T-helper 22 cell (primary cell): Measurements from ENCODE around the gene GRAP2.

Source experiments
- DNase-seq: peaks from one replicate; pipeline ENCODE4 v3.0.0-alpha.2; 2020; ENCODE audit warnings: low read depth

The GRAP2 gene

GRCh38 chr22:40015358-40015976 is 114.6 kb downstream of the GRAP2 start:
- DNase-seq: no peak

GRCh38 chr22:40018051-40018450 is 117.2 kb downstream of the GRAP2 start:
- DNase-seq: no peak

DNA sequence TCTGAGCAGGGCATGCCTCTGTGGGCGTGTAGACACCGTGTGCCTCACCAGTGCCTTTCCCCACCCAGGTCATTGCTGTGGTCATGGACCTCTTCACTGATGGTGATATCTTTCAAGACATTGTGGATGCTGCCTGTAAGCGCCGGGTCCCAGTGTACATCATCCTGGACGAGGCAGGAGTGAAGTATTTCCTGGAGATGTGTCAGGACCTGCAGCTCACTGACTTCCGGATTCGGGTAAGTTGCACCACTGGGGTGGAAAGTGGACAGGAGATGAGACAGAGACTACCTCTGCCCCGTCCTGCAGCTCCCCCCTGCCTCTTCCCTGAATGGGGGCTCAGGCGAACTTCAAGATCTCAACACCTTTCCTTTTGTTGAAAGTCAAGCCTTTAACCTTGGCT is 118.2 kb downstream of the GRAP2 start:
- no peak for DNase-seq

DNA sequence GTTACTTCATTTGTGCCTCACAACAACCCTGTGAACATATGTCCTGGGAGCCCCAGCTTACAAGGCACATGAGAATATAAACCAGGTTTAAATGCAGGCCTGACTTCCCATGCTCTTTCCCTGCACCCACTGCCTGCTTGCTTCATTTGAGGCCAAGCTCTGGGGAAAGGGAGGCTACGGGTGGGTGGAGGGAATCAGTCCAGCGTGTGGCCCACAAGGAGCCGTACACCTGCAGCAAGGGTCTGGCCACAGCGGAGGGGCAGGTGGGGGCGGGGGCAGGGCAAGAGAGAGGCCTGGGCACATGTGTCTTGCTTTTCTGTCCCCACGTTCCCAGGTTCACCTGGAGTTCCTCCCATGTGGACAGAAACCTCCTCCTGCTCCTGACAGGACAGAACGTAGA is 120.1 kb downstream of the GRAP2 start:
- DNase-seq: no peak

GRCh38 chr22:40021401-40022000 is 120.6 kb downstream of the GRAP2 start:
- no peak for DNase-seq

DNA sequence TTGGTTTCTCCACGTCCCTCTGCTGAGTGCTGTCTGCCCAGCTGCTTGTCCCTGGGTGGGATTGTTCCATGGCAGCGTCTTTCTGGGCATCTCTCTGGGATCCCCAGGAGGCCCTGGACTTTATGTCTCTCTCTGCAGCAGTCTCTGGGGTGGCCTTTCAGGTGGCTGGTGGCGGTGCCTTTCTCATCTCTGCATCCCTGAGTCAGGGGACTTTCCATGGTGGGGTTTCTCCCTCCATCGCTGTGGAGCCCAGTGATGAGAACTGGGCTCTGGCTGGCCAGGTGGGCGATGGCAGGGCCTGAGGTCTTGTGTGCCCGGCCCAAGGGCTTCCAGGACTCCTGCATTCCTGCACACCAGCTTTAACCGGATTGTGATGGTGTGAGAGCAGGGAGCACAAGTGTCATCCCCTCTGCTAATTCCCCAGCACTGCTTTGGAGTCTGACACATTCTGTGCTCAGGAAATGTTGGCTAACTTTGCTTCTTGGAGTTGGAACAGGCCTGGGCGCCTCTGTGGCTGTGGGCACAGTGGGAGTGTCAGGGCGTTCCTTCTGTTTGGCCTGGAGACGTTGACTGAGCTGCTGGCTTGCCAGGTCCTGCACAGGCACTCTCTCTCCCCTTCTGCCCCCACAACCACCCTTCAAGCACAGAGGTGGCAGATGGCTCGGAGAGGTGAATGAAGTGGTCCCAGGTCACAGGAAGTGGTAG is 121.8 kb downstream of the GRAP2 start:
- no peak for DNase-seq
